BJ (cell line): ENCODE data around the gene TCFL5. TPM values are rescaled to one million over a fixed set of nuclear protein-coding genes. Genes with fewer than 3 reads are reported as not detected.

Experiments
- CTCF ChIA-PET: fragments of 350-600 bp; formaldehyde crosslinking; extraction: SDS; loops from one replicate; lab custom pipeline; 2021; ENCODE audit warnings: antibody characterized with exemption, inconsistent platforms; lab: Yijun Ruan, JAX
- POLR2A ChIA-PET: fragments of 300-600 bp; sonication (Branson Sonifier 250); formaldehyde crosslinking; extraction: SDS; loops from one replicate; lab custom pipeline; 2021; ENCODE audit warnings: antibody characterized with exemption; lab: Charles Lee
- DNase-seq: peaks from one replicate; pipeline ENCODE4 v3.0.0-alpha.2; 2011; ENCODE audit warnings: low read depth
- H3K27me3 ChIP-seq: 2 replicates; pipeline ENCODE4 v1.6.0; 2011; ENCODE audit warnings: low read length; ENCODE audit not compliant: control insufficient read depth, insufficient read depth
- H3K36me3 ChIP-seq: 2 replicates; pipeline ENCODE4 v1.5.1; 2011; ENCODE audit warnings: low read length; ENCODE audit not compliant: control insufficient read depth, insufficient read depth
- H3K4me3 ChIP-seq: 2 replicates; pipeline ENCODE4 v1.5.1; 2011; ENCODE audit warnings: low read depth, mild to moderate bottlenecking, control low read depth, low read length
- polyA plus RNA-seq: library from polyadenylated mRNA; depleted of rRNA; stranded (reverse); fragments of >200 nt; gene quantifications from 2 replicates; pipeline ENCODE4 v1.2.3, GENCODE V29; 2011
- TF ChIP-seq, protein P1 (sequence below): IDR thresholded peaks from 2 replicates; pipeline ENCODE4 v1.5.1; 2011; ENCODE audit warnings: low read depth, mild to moderate bottlenecking, control low read depth, inconsistent platforms, low read length, moderate library complexity; ENCODE audit not compliant: insufficient read depth

TCFL5 gene
- polyA plus RNA-seq, 1 experiment = 8.5 TPM

DNA sequence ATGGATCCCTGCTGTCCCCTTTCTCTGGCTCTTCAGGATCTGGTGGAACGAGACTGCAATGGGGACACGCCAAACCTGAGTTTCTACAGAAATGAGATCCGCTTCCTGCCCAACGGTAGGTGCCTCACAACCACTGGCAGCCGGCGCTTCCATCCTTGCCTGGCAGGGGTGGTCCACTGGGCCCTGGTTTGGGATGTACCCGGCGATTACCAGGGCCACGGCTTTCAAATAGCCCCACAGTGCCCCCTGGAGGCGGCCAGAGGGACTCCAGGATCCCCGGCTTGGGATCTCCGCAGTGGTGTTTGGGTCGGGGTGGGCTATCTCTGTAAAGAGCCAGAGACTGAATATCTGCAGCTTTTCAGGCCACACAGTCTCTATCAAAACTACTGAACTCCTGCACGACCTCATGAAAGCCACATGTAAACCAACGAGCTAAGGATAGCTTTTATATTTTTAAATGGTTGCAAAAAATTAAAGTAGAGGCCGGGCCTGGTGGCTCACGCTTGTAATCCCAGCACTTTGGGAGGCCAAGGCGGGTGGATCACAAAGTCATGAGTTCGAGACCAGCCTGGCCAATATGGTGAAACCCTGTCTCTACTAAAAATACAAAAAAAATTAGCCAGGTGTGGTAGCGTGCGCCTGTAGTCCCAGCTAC lies 53.3 kb downstream of the TCFL5 start:
- ChIA-PET CTCF (interaction anchor here (0.7 to 3.2 kb wide), 27 partner anchors 9 to 392 kb away, joined by 3 to 27 read pairs (median 4); partner anchors contain the start of genes COL9A3 and MRGBP), POLR2A (no interaction called here)
- Histone ChIP-seq H3K36me3 (peaks cover 46% of the 10 kb centered on the region), H3K4me3 (no peak overlapping the region), H3K27me3 (no peaks in the 10 kb centered on the region)
- TF ChIP-seq, protein P1, sequence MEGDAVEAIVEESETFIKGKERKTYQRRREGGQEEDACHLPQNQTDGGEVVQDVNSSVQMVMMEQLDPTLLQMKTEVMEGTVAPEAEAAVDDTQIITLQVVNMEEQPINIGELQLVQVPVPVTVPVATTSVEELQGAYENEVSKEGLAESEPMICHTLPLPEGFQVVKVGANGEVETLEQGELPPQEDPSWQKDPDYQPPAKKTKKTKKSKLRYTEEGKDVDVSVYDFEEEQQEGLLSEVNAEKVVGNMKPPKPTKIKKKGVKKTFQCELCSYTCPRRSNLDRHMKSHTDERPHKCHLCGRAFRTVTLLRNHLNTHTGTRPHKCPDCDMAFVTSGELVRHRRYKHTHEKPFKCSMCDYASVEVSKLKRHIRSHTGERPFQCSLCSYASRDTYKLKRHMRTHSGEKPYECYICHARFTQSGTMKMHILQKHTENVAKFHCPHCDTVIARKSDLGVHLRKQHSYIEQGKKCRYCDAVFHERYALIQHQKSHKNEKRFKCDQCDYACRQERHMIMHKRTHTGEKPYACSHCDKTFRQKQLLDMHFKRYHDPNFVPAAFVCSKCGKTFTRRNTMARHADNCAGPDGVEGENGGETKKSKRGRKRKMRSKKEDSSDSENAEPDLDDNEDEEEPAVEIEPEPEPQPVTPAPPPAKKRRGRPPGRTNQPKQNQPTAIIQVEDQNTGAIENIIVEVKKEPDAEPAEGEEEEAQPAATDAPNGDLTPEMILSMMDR = peak; percentile 96
- DNase-seq = no peak

DNA sequence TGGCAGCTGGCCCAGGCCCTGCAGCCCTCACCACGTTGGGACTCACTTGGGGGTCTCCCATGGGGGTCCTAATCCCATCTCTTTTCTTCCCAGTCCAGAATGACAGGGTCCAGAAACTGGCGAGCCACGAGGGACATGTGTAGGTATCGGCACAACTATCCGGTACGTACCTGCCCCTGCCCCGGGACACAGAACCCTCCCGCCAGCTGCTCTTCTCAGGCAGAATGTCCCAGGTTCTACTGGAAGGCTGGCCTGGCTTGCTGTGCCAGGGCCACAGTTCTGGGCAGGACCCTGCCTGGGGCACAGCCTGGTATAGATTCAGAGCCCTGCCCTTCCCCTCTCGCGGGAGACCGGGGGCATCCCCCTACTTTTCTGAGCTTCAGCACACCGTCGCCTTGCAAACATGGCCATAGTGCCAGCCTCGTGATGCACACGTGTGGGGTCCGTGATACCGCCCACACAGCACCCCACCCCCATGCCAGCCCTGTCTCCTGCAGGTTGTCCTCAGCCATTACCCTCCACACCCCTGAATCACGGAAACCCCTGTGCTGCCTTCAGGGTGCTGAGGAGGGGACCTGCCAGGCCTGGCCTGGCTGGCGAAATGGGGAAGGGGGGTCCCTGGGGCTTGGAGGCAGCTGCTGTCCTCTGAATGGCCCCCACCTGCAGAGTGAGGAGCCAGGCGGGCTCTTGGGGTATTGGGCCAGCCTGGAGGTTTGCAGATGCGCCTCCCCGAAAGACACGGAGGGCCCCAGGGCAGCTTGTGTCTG lies 54.0 kb downstream of the TCFL5 start:
- no peak overlapping the region for H3K4me3 ChIP-seq
- CTCF ChIA-PET = interaction anchor here (0.8 to 3.2 kb wide), 20 partner anchors 9 to 392 kb away, joined by 3 to 27 read pairs (median 5); partner anchors contain the start of genes COL9A3 and MRGBP
- TF ChIP-seq, protein P1 = no peak
- peaks cover 43% of the 10 kb centered on the region for H3K36me3 ChIP-seq
- POLR2A ChIA-PET = no interaction called here
- H3K27me3 ChIP-seq = no peaks in the 10 kb centered on the region
- no peak for DNase-seq

DNA sequence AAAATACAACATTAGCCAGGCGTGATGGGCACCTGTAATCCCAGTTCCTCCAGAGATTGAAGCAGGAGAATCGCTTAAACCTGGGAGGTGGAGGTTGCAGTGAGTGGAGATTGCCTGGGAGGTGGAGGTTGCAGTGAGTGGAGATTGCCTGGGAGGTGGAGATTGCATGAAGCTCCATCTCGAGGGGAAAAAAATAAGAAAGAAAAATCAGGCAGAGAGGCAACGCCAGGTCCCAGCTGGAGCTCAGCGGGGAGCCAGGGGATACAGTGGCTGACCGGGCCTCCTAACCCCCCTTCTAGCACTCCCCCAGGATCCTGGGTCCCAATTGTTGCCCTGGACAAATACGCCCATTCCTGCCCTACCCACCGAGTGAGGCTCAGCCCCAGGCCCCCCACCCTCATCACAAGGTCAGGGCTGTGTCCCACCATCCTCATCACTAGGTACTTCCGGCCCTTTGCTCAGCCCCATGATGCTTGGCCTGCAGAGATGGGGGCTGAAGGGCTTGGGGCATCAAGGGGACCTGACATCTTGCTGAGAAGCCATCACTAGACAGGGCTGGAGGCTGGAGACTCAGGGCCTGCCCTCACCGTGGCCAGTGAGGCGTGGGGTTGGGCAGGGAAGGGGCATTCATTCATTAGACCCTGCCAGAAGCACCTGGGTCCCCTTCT lies 55.1 kb downstream of the TCFL5 start:
- H3K27me3 ChIP-seq = no peaks in the 10 kb centered on the region
- ChIA-PET CTCF (interaction anchor here (0.6 to 3.2 kb wide), 4 partner anchors 9 to 307 kb away, joined by 3 to 27 read pairs (median 8); partner anchors contain the start of genes COL9A3 and MRGBP), POLR2A (no interaction called here)
- peak overlapping the region; percentile 93 for H3K4me3 ChIP-seq
- no peak for DNase-seq
- TF ChIP-seq, protein P1 = no peak
- peaks cover 33% of the 10 kb centered on the region for H3K36me3 ChIP-seq

DNA sequence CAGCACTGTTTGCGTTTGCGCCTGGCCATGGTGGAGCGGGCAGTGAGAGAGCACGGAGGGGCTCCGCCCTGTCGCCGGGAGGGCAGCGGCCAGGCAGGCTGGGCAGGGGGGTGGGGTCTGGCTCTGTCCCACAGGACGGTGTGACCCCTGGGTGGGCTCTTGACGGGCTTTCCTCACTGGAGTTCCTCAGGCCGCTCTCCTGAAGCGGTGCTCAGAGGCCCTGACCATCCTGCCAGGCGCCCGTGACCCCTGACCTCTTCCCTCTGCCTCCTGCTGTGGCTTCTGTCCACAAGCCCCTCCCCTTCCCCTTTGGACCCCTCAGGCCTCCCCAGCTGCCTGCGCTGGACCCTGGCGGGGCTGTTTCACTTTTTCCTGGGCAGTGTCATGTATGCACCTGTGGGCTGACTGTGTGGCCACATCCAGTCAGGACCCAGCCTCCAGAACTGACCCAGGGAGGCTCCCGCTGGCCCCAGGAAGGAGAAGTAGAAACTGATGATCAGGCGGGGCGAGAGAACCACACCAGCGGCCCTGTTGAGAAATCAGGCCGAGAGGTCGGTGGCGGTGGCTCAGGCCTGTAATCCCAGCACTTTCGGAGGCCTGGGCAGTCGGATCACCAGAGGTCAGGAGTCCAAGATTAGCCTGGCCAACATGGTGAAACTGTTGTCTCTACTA lies 55.8 kb downstream of the TCFL5 start:
- ChIA-PET CTCF (interaction anchor here (0.6 to 1.4 kb wide), 3 partner anchors 10 to 306 kb away, joined by 3 to 5 read pairs (median 3); no protein-coding TSS in a partner anchor), POLR2A (no interaction called here)
- TF ChIP-seq, protein P1 = no peak
- DNase-seq = no peak
- Histone ChIP-seq H3K4me3 (peak overlapping the region; percentile 93), H3K36me3 (peaks cover 33% of the 10 kb centered on the region), H3K27me3 (no peaks in the 10 kb centered on the region)
